ENCODE results near the gene RAET1L.

DNA sequence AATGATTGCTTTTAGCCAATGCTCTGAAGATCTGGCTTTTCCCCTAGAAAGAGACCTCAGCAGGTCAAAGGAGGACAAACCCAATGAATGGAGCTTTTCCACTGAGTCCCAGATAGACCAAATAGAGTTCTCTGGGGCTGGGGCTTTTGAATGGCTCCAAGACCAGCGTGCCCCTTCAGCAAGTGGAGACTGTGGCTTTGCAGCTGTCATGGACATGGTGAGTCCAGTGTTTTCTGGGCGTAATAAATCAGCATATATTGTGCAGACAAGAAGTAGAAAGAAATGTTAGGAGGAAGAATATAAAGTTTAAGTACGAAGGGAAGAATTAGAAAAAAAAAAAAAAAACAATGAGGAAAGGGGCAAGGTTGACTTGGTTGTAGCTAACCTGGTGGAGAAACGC lies 33.5 kb downstream of the RAET1L start:
- TF ChIP-seq POLR2A (IDR thresholded peaks at IDR 0.05): no peak
- TF ChIP-seq, protein P1, sequence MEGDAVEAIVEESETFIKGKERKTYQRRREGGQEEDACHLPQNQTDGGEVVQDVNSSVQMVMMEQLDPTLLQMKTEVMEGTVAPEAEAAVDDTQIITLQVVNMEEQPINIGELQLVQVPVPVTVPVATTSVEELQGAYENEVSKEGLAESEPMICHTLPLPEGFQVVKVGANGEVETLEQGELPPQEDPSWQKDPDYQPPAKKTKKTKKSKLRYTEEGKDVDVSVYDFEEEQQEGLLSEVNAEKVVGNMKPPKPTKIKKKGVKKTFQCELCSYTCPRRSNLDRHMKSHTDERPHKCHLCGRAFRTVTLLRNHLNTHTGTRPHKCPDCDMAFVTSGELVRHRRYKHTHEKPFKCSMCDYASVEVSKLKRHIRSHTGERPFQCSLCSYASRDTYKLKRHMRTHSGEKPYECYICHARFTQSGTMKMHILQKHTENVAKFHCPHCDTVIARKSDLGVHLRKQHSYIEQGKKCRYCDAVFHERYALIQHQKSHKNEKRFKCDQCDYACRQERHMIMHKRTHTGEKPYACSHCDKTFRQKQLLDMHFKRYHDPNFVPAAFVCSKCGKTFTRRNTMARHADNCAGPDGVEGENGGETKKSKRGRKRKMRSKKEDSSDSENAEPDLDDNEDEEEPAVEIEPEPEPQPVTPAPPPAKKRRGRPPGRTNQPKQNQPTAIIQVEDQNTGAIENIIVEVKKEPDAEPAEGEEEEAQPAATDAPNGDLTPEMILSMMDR (IDR thresholded peaks at IDR 0.05): no peak

All from Peyer's patch (tissue), 4 donors.